IMR-90 (cell line): ENCODE results near the gene PTGDR2.

ENCODE experiments used
- BHLHE40 ChIP-seq: fragments of 150-350 bp; IDR thresholded peaks from 2 replicates; pipeline ENCODE4 v1.6.1; 2016; ENCODE audit warnings: mild to moderate bottlenecking, low read depth, low read length
- FOS ChIP-seq: fragments of 150-350 bp; IDR thresholded peaks from 2 replicates; pipeline ENCODE4 v1.6.1; 2016; ENCODE audit warnings: low read depth, low read length
- MAFK ChIP-seq: IDR thresholded peaks from 2 replicates; pipeline ENCODE4 v1.6.1; 2012; ENCODE audit warnings: low read depth, low read length, improper control_type of control experiment
- MXI1 ChIP-seq: IDR thresholded peaks from 2 replicates; pipeline ENCODE4 v1.6.1; 2012; ENCODE audit warnings: low read depth, mild to moderate bottlenecking, low read length, moderate library complexity, borderline replicate concordance
- POLR2A ChIP-seq: IDR thresholded peaks from 2 replicates; pipeline ENCODE4 v1.6.1; 2012; ENCODE audit warnings: mild to moderate bottlenecking, low read depth, low read length
- RAD21 ChIP-seq: IDR thresholded peaks from 2 replicates; pipeline ENCODE4 v1.6.1; 2012; ENCODE audit warnings: low read length, improper control_type of control experiment
- RCOR1 ChIP-seq: IDR thresholded peaks from 2 replicates; pipeline ENCODE4 v1.6.1; 2012; ENCODE audit warnings: mild to moderate bottlenecking, low read length, improper control_type of control experiment; ENCODE audit not compliant: insufficient replicate concordance
- RFX5 ChIP-seq: IDR thresholded peaks from 2 replicates; pipeline ENCODE4 v1.8.0; 2012; ENCODE audit warnings: low read depth, mild to moderate bottlenecking, low read length, moderate library complexity
- SMC3 ChIP-seq: fragments of 150-350 bp; IDR thresholded peaks from 2 replicates; pipeline ENCODE4 v1.6.1; 2016; ENCODE audit warnings: low read depth, mild to moderate bottlenecking, antibody characterized with exemption, low read length, moderate library complexity
- TF ChIP-seq, protein P1 (sequence below): conservative IDR thresholded peaks from 2 replicates; pipeline ENCODE4 v1.5.1; 2012; ENCODE audit warnings: mild to moderate bottlenecking, low read depth, low read length, improper control_type of control experiment
- TF ChIP-seq, protein P2 (sequence below): fragments of 150-350 bp; IDR thresholded peaks from 2 replicates; pipeline ENCODE4 v1.6.1; 2017; ENCODE audit warnings: mild to moderate bottlenecking, antibody characterized with exemption, low read length, low read depth

DNA sequence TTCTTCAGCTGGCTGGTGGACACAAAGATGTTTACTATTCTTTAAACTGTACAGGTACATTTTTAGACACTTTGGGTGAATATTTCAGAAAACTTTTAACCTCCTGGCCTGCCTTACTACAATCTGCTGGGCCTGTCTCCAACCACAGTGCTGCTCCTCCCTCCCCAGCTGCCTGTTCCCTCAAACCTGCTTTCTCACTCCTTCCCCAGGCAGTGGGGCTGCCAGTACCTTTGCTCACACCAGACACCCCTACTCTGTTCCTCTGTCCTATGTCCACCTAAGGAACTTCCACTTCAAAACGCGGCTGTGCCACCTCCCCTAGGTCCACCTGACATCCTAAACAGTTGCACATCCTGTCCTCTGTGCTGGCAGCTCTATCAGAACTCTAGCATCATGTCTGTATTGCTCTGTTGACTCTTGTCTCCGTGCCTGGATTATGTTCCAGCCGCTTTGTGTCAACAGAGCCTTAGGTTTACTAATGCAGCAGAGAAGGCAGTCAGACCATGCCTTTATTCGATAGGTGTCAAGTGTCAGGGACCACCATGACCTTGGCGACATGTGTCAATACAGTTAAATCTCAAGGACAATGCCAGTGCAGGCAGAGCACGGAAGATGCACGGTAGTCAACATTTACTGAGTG lies 25.0 kb upstream of the PTGDR2 start:
- TF ChIP-seq RFX5: no peak
- no peak for TF ChIP-seq POLR2A
- TF ChIP-seq, protein P1, sequence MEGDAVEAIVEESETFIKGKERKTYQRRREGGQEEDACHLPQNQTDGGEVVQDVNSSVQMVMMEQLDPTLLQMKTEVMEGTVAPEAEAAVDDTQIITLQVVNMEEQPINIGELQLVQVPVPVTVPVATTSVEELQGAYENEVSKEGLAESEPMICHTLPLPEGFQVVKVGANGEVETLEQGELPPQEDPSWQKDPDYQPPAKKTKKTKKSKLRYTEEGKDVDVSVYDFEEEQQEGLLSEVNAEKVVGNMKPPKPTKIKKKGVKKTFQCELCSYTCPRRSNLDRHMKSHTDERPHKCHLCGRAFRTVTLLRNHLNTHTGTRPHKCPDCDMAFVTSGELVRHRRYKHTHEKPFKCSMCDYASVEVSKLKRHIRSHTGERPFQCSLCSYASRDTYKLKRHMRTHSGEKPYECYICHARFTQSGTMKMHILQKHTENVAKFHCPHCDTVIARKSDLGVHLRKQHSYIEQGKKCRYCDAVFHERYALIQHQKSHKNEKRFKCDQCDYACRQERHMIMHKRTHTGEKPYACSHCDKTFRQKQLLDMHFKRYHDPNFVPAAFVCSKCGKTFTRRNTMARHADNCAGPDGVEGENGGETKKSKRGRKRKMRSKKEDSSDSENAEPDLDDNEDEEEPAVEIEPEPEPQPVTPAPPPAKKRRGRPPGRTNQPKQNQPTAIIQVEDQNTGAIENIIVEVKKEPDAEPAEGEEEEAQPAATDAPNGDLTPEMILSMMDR: no peak
- TF ChIP-seq MXI1: no peak
- TF ChIP-seq MAFK: no peak
- no peak for TF ChIP-seq SMC3
- TF ChIP-seq, protein P2, sequence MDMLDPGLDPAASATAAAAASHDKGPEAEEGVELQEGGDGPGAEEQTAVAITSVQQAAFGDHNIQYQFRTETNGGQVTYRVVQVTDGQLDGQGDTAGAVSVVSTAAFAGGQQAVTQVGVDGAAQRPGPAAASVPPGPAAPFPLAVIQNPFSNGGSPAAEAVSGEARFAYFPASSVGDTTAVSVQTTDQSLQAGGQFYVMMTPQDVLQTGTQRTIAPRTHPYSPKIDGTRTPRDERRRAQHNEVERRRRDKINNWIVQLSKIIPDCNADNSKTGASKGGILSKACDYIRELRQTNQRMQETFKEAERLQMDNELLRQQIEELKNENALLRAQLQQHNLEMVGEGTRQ: no peak
- no peak for TF ChIP-seq RAD21
- TF ChIP-seq FOS: no peak
- no peak for TF ChIP-seq BHLHE40
- TF ChIP-seq RCOR1: no peak
